Activated T-cell treated with anti-CD3 and anti-CD28 coated beads, Interleukin-2, amount 50 U/mL, for 1 hour (primary cell): Measurements from ENCODE around the gene NOTCH4.
A peak's percentile ranks its signal among the peaks of the same experiment; 100 is the strongest.
"Not testable (repeated sequence)": the region's sequence is repeated elsewhere in the genome, so short reads cannot be mapped to it uniquely, and the experiment has no call there.

Source experiments
- DNase-seq: peaks from one replicate; pipeline ENCODE4 v3.0.0-alpha.2; 2020

The NOTCH4 gene

GRCh38 chr6:32192608-32193039 is 31.2 kb downstream of the NOTCH4 start, which contains the start of gene GPSM3:
TSS of gene GPSM3 (minus strand) at chr6:32192643. CDS start at chr6:32192513, 130 bp downstream.
- DNase-seq: peak; percentile 63

GRCh38 chr6:32191696-32192607 is 31.9 kb downstream of the NOTCH4 start:
- DNase-seq: no peak

- no peak for DNase-seq
These were observed 32.8 kb downstream of the NOTCH4 start for GRCh38 chr6:32190911-32191677.

GRCh38 chr6:32190054-32190851 is 33.6 kb downstream of the NOTCH4 start, which contains the start of gene PBX2:
TSS of gene PBX2 (minus strand) at chr6:32190202. CDS start at chr6:32189915, 287 bp downstream.
- peak; percentile 74 for DNase-seq

GRCh38 chr6:32189742-32190053 is 34.2 kb downstream of the NOTCH4 start:
- no peak for DNase-seq

GRCh38 chr6:32189069-32189741 is 34.7 kb downstream of the NOTCH4 start:
- no peak for DNase-seq

- DNase-seq: no peak
These were observed 35.3 kb downstream of the NOTCH4 start for GRCh38 chr6:32188381-32189068.

- not testable (repeated sequence) for DNase-seq
These were observed 36.0 kb downstream of the NOTCH4 start for GRCh38 chr6:32187725-32188380.

- DNase-seq: no peak
These were observed 36.7 kb downstream of the NOTCH4 start for GRCh38 chr6:32187009-32187709.

GRCh38 chr6:32186151-32186840 is 37.6 kb downstream of the NOTCH4 start:
- not testable (repeated sequence) for DNase-seq

GRCh38 chr6:32185681-32186131 is 38.2 kb downstream of the NOTCH4 start:
- DNase-seq: peak; percentile 55

- DNase-seq: no peak
These were observed 39.7 kb downstream of the NOTCH4 start, which contains the start of gene AGER for GRCh38 chr6:32184084-32184640. TSS of gene AGER (minus strand) at chr6:32184253. CDS start at chr6:32184222, 31 bp downstream.

- no peak for DNase-seq
These were observed 40.3 kb downstream of the NOTCH4 start for GRCh38 chr6:32183483-32184083.

GRCh38 chr6:32183030-32183429 is 40.8 kb downstream of the NOTCH4 start:
- no peak for DNase-seq

GRCh38 chr6:32182555-32182981 is 41.3 kb downstream of the NOTCH4 start:
- DNase-seq: no peak

GRCh38 chr6:32181915-32182529 is 41.8 kb downstream of the NOTCH4 start:
- no peak for DNase-seq

- no peak for DNase-seq
These were observed 42.6 kb downstream of the NOTCH4 start for GRCh38 chr6:32181148-32181702.
